HG03066 (cell line): ENCODE measurements around the gene FAM83C.
"Not testable (repeated sequence)": the region's sequence is repeated elsewhere in the genome, so short reads cannot be mapped to it uniquely, and the experiment has no call there.

ENCODE experiments used
- ATAC-seq: cut with Tn5 transposase; IDR thresholded peaks from one replicate; pipeline ENCODE4 v1.9.1; 2021; ENCODE audit warnings: low read depth; ENCODE audit not compliant: unreplicated experiment

Gene FAM83C

DNA sequence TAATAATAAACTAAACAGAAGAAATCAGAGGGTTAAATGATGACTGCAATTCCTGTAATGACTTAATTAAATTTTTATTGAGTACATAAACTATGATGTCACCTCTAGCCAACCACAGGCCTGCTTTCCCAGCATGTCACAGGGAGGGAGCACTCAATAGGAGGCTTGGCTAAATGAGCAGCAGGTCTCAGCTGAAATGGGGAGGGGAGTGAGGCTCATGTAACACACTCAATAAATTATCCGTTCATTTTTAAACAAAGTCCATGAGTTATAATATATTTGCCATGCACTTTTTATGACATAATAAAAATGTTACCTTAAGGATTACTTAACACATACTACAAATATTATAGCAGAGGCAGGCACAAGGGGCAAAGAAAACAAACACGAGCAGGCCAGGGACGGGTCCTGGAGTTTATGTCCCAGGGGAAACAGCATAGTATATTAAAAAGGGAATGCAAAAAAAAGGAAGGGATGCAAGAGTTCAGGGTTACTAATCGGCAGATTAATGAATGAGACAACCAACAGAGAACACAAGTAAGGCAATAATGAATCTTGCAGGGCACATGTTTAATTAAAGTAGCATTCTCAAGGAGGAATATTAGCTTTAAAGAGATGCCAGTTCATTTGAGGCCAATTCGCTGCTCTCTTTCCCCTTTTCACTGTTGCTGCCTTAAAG is 27.1 kb upstream of the FAM83C start:
- no peak for ATAC-seq

GRCh38 chr20:35318502-35319157 is 26.4 kb upstream of the FAM83C start:
- no peak for ATAC-seq

- ATAC-seq, result no peak
Observed at GRCh38 chr20:35317416-35318210, 25.4 kb upstream of the FAM83C start.

DNA sequence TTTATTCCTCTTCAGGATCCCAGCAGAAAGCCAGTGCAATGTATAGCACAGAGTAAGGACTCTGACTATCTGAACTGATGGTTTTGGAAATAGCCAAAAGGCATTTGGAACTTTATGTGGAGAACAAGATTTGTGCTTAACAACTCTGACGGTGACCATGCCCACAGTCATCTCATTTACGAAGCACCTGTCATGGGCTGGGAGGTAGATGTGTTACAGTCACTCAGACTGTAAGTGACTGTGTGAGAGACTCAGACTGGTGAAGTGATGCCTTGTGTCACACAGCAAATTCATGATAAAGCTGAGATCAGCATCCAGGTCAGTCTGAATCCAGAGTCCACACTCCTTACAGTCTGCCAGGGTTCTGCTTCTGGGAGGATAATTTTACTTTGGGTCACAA is 23.9 kb upstream of the FAM83C start:
- no peak for ATAC-seq

DNA sequence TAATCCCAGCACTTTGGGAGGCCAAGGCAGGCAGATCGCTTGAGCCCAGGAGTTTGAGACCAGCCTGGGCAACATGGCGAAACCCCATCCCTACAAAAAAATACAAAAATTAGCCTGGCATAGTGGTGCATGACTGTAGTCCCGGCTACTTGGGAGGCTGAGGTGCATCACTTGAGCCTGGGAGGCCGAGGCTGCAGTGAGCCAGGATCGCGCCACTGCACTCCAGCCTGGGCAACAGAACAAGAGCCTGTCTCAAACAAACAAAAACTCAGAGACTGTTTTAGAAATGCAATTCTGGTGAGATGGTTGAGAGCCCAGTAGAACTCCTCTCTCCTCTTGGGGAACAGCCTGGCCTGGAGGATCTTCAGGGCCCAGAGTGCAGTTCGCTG is 23.4 kb upstream of the FAM83C start:
- ATAC-seq, result not testable (repeated sequence)

GRCh38 chr20:35314816-35315631 is 22.8 kb upstream of the FAM83C start:
- ATAC-seq, result no peak

DNA sequence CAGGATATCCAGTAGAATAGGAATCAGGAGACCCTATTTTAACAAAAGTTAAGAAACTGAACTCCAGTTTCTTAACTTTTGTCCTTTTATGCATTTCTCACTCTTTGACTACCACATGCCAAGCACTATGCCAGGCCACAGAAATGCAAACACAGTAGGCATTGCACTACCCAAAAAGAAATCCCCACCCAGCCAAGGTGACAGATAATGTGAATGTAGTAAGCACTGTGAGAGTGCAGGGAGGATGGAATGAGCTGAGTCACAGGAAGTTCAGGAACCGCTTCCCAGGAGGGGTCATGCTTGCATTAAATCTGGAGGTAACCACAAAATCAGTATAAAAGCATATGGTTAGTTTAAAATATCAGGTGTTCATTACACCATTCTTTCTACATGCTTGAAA is 20.1 kb upstream of the FAM83C start:
- no peak for ATAC-seq

DNA sequence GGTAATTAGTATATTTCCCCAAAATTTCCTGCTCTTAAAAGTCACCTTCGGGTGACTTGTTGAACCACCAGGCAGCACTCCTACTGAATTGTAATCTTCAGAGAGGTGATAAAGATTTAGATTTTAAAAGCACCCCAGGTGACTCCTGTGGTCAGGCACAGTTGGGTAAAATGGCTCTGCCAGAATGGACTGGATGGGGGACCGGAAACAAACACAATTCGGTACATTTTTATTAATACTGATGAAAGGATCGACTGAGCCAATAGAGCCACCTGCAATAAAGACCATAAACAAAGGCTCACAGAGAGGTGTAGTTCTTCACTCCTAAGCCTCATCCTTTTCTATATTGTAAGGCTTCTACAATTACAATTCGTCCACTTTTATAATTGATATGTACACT is 19.6 kb upstream of the FAM83C start:
- no peak for ATAC-seq

DNA sequence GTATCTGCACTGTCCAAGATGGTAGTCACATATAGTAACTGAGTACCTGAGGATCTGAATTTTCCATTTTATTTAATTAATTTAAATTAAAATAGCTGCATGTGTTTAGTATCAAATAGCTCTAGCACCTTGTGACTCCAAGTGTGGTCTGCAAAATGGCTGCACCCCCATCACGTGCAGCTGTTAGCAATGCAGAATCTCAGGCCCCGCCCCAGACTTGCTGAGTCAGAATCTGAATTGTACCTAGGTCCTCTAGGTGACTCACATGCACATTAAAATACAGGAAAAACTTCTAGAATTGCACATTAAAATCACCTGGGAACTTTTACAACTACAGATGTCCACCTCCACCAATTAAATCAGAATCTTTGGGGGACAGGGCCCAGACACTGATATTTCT is 19.2 kb upstream of the FAM83C start:
- ATAC-seq, result no peak

- ATAC-seq, result no peak
Observed at GRCh38 chr20:35307666-35308653, 15.7 kb upstream of the FAM83C start.

- ATAC-seq, result no peak
Observed at GRCh38 chr20:35306931-35307517, 14.8 kb upstream of the FAM83C start.

- no peak for ATAC-seq
Observed at GRCh38 chr20:35305682-35306556, 13.7 kb upstream of the FAM83C start.

GRCh38 chr20:35304956-35305355 is 12.7 kb upstream of the FAM83C start:
- no peak for ATAC-seq

- peak; percentile 70 for ATAC-seq
Observed at GRCh38 chr20:35303735-35304491, 11.7 kb upstream of the FAM83C start.

DNA sequence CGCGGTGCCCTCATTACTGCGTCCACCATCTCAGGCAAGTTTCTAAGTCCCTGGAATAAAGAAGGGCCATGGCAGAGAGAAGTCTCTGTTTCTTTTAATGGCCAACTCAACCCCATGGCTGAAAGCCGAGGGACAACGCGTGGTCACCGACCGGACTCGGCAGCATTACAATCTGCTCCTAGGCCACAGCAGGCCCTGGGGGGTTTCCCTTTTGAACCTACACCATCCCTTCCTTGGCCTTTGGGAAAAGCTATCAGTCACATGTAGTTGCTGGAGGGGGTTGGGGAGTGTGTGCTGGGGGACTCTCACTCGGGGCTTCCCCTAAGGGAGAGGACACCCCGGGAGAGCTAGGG is 11.1 kb upstream of the FAM83C start:
- no peak for ATAC-seq

- ATAC-seq, result no peak
Observed at GRCh38 chr20:35302421-35303335, 10.5 kb upstream of the FAM83C start.

- ATAC-seq, result no peak
Observed at GRCh38 chr20:35301426-35301825, 9.2 kb upstream of the FAM83C start.
